DMS79 treated with DMSO at 0.1 percent for 48 hours (cell line): ENCODE results near the gene ALOX15B.

Experiments used
- DNase-seq: peaks from one replicate; lab custom pipeline; 2025; lab: John Stamatoyannopoulos, UW

ALOX15B gene

DNA sequence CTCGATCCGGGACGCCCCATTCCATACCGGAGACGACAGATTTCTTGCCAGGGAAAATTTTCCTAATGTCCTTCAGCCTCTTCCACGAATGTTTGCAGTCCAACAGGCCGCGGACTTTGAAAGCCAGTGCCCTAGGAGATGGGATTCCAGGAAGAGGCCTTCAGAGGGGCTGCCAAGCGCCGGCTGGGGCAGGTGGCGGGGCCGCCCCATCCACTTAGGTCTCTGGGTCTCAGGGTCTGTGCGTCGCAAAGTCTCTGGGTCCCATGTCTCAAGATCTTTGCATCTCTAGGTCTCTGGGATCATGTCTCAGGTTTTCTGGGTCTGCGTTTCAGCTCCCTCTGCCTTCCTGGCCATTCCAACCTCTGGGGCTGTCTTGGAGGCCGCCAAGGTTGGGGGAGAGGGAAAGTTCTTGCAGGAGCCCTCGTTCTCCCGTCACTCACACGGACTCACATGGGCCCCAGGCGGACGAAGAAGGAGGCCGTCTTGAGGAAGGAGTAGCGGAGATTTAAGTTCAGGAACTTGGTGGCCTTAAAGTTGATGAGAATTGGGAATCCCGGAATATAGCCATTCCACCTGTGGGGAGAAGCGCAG is 41.4 kb downstream of the ALOX15B start:
- no peak for DNase-seq

DNA sequence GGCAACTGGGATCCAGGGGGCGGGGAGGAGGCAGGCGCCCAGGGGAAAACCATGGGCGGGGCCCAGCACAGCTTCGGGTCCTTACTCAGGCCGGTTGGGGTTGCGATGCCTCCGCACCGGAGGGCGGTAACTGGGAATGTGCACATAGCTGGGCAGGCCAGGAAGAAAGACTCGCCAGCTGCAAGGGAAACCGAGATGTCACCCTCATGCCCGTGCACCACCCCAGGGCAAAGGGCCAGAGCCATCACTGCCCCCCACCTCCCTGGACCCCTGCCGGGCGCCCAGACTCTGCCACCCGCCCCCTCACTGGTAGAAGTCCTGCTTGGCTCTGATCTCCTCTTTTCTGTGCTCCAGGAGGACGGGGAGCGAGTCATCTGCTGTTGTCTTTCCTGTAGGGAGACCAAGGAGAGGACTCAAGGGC is 42.0 kb downstream of the ALOX15B start:
- no peak for DNase-seq

DNA sequence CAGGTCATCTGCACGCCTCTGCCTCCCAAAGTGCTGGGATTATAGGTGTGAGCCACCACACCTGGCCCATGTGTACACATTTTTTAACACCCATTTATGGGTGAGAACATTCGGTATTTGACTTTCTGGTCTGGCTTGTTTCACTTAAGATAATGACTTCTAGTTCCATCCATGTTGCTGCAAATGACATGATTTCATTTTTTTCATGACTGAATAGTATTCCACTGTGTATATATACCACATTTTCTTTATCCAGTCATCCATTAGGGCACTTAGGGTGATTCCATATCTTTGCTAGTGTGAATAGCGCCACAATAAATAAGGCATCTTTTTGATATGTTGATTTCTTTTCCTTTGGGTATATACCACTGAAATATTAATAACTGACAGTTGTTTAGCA is 43.0 kb downstream of the ALOX15B start:
- DNase-seq, result no peak

DNA sequence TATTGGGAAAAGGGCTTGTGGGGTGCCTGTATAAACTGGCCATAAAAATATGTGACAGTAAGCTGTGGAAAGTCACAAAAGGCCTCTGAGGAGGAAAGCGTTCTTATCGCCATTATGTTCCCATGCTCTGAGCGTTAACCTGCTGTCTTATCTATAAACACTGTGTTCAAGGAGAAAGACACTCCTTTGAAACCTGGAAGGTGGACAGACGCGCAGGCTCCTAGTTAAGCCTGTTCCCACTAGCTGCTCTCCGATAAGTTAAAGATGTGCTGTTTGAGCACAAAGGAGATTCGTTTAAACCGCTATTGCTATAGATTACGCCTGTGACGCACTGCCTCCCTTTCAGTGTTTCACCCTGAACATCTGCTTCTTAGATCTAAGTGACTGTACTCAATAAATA is 43.4 kb downstream of the ALOX15B start:
- no peak for DNase-seq

DNA sequence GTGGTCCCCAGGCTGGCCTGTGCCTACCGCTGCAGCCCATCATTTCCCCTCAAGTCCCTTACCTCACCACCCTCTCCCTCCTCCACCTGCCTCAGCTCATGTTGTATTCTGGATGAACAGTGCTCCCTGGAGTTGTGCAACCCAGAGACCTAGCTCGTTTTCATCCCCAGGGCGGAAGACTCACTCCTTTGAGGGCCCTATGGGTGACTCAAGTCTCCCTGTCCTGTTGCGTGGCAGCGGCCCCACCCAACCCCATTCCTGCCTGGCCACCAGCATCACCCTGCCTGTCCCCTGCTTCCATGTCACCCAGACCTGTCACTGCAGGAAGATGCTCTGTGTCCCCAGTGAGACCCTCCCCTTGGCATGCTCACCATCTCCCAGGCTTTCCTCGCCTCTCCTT is 45.4 kb downstream of the ALOX15B start:
- no peak for DNase-seq

DNA sequence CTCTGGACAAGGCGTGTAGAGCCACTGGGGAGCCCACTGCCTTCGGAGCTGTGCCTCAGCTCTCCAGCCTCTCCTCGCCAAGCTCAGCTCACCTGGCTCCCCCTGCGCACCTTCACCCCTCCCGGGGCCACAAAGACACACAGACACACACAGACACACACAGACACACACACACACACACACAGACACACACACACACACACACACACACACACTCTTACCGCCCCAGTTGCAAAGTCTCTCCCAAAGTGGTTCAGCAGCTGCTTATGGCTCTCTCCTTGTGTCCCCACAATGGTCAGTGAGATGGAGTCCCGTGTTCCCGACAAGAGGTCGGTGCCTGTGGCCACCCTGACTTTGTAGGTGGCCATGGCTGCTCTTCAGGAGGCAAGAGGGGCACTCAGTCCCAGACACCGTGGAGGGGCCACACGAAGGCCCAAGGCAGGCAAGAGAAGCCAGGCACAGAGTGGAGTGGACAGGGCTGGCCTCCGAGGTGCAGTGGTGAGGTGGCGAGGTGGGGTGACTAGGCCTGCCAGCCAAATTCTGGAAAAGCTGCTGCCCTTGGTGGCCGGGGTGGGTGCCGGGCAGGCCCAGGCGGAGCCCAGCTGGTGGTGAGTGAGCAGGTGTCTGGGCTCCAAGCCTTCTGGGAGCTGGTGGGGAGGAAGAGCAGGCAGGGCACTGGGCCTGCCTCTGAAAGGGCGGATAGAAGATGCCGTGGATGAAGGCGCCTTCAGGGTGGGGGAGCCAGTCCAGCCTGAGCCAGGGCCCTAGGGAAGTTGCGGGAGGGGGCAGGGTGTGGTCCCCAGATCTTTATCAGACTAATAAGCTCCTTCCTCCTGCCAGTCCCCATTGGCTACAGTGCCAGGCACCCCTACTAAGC is 48.5 kb downstream of the ALOX15B start, which contains the start of gene ALOX12B:
Gene ALOX12B (minus strand): TSS at position 642 of the 877 bp plus-strand sequence. CDS start 274 bp downstream, at position 368.
- DNase-seq, result no peak

DNA sequence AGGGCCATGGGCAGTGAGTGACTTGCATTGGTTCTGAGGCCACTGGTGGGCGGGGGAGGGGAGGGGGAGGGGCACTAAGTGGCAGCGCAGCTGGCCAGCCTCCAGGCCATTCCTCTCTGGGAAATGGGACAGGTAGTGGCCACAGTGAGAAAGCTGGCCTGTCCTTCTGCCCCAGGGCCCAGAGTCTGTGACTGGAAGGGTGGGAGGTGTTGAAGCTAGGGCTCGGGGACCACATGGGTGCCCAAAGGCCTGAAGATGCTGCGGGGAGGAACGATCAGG is 49.0 kb downstream of the ALOX15B start:
- no peak for DNase-seq

DNA sequence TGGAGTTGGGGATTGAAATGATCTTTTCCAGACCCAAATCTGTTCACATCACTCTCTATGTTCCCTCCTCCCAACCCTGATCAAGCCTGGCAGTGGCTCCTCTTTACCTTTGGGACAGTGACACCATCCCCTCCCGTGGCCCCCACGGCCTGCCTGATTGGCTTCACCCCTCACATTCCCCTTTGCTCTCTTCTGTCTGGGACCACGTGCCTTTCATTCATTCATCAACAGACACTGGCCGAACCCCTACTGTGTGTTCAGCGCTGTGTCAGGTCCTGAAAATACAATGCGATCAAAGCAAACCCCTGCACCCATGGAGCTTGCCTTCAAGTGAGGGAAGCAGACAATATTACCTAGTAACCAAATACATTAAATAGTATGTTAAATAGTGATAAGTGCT is 50.9 kb downstream of the ALOX15B start:
- DNase-seq, result no peak

DNA sequence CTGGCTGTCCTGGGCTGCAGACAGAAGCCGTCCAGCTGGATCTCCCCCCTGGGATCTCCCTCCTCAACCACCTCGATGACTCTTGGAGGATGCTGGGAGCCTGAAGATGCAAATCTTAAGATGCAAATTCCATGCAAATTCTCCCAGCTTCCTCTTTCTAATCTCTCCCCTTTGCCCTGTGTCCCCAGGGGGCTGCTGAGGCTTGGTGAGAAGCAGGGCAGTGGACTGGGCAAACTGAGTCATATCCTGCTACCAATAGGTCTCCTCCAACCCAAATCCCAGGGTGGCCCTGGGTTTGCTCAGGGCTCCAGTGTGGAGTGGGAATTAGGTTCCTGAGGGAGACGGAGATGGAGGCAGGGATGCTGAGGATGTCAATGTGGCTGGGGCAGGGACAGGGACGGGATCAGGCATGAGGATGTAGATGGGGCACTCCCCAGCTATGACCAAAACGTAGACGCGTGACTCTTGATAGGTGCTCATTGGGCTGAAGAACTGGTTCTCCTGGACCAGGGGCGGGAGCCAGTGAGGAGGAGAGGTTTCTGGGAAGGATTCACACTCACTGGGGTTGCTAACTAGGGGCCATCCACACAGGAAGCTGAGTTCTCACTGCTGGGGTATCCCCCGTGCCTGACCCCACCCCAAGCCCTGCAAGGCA is 52.3 kb downstream of the ALOX15B start:
- DNase-seq, result no peak

DNA sequence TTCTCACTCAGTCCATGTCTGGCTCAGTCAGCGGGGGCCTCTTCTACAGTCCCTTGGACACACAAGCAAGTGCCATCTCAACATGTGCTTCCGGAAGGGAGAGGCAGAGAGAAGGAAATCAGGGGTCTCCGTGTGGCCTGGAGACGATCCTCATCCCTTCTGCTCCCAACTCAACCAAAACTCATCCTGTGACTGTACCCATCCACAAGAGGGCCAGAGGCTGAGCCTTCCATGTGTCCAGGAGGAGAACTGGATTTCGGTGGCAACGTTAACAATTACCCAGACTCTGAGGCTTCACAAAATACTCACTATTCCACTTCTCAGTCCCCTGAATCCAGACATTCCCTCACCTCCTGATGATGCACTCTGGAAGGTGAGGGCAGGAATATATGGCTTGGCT is 56.5 kb downstream of the ALOX15B start:
- no peak for DNase-seq

DNA sequence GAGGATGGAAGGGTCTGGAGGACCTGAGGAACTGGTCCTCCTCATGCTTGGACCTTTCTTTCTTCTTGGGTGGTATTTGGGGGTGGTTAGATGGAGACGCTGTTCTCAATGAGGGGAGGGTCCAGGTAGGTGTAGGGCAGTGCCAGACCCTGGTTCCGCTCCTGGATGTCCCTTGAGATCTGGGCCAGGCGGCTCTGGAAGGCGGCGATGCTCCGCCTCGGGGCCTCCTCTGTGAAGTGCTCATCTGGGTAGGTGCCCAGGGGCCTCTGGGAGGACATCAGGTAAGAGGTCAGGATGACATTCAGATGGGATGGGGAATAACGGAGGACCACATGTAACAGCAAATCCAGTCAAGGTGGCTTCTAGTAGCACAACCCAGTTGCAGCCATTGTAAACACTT is 57.7 kb downstream of the ALOX15B start:
- DNase-seq, result no peak
